ENCODE measurements around the gene SLC26A9. TPM values are rescaled to one million over a fixed set of nuclear protein-coding genes. Genes with fewer than 3 reads are reported as not detected.

Gene SLC26A9
- total and polyA plus RNA-seq, 2 donors (not counting 1 experiment from before 2014, with no cell fraction given) = not detected

GRCh38 chr1:205959789-205960188, 16.5 kb upstream of the SLC26A9 start:
- 94% methylated on average over 3 of the region's 4 CpGs for WGBS (ENCODE audit: insufficient coverage)
- ChIA-PET POLR2A (no interaction called here), CTCF (interaction anchor here (0.7 to 2.2 kb wide), 4 partner anchors 18 to 266 kb away, joined by 3 to 10 read pairs (median 3); no protein-coding TSS in a partner anchor)
- no peak overlapping the region for H3K27ac Mint-ChIP-seq
- H3K27me3 Mint-ChIP-seq = peaks cover 27% of the 10 kb centered on the region
- intact Hi-C loops (cut with micrococcal nuclease) = no loop called here
- H3K4me3 Mint-ChIP-seq = no peak overlapping the region
- Histone ChIP-seq H3K4me3 (ENCODE audit: control extremely low read depth in 1 of 5, extremely low read depth in 1 of 5, insufficient read depth in 1 of 5, low read depth in 2 of 5, low read length in 4 of 5) (no peak overlapping the region), H3K9me3 (ENCODE audit: control extremely low read depth in 1 of 3, control insufficient read depth in 2 of 3, insufficient read depth in 1 of 3, low read length in 2 of 3) (no peaks in the 10 kb centered on the region), H3K27me3 (replicated peaks in 1 of 4; ENCODE audit: control extremely low read depth in 1 of 4, control insufficient read depth in 3 of 4, insufficient read depth in 4 of 4, low read length in 3 of 4) (no peaks in the 10 kb centered on the region), H3K9ac (ENCODE audit: low read length) (no peak overlapping the region), H4K20me1 (ENCODE audit: control insufficient read depth, insufficient read depth, low read length, poor library complexity, severe bottlenecking) (no peaks in the 10 kb centered on the region), H3K4me1 (ENCODE audit: control insufficient read depth in 2 of 2, insufficient read depth in 2 of 2, low read length in 2 of 2) (no peaks in the 10 kb centered on the region), H3K36me3 (replicated peaks in 1 of 2; ENCODE audit: control extremely low read depth in 1 of 2, control insufficient read depth in 1 of 2, extremely low read depth in 1 of 2, insufficient read depth in 2 of 2, low read length in 1 of 2) (no peaks in the 10 kb centered on the region), H3K27ac (ENCODE audit: low read length in 2 of 2) (no peak overlapping the region), H3K79me2 (ENCODE audit: control insufficient read depth, insufficient read depth, low read length) (no peaks in the 10 kb centered on the region), H2AFZ (ENCODE audit: insufficient read depth, low read depth, low read length, poor library complexity, severe bottlenecking) (no peak overlapping the region), H3K4me2 (replicated peaks; ENCODE audit: low read depth, low read length, poor library complexity, severe bottlenecking) (no peak overlapping the region)
- TF ChIP-seq EZH2 (IDR thresholded peaks at IDR 0.05; ENCODE audit: borderline replicate concordance, insufficient read depth, low read depth, low read length, poor library complexity, severe bottlenecking) = no peak
- TF ChIP-seq, protein P1, sequence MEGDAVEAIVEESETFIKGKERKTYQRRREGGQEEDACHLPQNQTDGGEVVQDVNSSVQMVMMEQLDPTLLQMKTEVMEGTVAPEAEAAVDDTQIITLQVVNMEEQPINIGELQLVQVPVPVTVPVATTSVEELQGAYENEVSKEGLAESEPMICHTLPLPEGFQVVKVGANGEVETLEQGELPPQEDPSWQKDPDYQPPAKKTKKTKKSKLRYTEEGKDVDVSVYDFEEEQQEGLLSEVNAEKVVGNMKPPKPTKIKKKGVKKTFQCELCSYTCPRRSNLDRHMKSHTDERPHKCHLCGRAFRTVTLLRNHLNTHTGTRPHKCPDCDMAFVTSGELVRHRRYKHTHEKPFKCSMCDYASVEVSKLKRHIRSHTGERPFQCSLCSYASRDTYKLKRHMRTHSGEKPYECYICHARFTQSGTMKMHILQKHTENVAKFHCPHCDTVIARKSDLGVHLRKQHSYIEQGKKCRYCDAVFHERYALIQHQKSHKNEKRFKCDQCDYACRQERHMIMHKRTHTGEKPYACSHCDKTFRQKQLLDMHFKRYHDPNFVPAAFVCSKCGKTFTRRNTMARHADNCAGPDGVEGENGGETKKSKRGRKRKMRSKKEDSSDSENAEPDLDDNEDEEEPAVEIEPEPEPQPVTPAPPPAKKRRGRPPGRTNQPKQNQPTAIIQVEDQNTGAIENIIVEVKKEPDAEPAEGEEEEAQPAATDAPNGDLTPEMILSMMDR (IDR thresholded peaks at IDR 0.05) = no peak
- no peaks in the 10 kb centered on the region for H3K9me3 Mint-ChIP-seq (ENCODE audit: insufficient read depth)
- H3K4me1 Mint-ChIP-seq = no peaks in the 10 kb centered on the region
- DNase-seq (no peak), ATAC-seq (ENCODE audit: low read depth) (no peak)

DNA sequence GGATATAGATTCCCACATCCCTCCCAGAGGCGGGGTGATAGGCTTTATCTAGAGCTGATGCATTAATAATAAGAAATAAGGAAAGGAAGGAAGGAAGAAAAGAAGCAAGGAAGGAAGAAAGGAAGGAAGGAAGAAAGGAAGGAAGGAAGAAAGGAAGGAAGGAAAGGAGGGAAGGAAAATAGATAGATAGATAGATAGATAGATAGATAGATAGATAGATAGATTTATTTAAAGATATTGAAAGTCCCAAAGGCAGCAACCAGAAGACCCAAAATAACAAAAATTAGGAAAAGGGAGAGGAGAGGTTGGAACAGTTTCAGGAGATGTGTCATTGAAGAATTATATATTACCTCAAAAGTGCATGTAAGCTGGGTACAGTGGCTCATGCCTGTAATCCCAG, 12.2 kb upstream of the SLC26A9 start:
- DNase-seq (no peak), ATAC-seq (ENCODE audit: low read depth) (no peak)
- no peaks in the 10 kb centered on the region for H3K4me1 ChIP-seq (ENCODE audit: control insufficient read depth in 2 of 2, insufficient read depth in 2 of 2, low read length in 2 of 2)
- CTCF ChIA-PET = interaction anchor here (0.7 kb wide), 1 partner anchor 1823 kb away, joined by 3 read pairs; no protein-coding TSS in a partner anchor
- no peak overlapping the region for H3K4me3 ChIP-seq (ENCODE audit: control extremely low read depth in 1 of 5, extremely low read depth in 1 of 5, insufficient read depth in 1 of 5, low read depth in 2 of 5, low read length in 4 of 5)
- WGBS (ENCODE audit: insufficient coverage) = no CpG with 5 or more reads among the region's 1 CpG
- Mint-ChIP-seq H3K27ac (no peak overlapping the region), H3K9me3 (ENCODE audit: insufficient read depth) (no peaks in the 10 kb centered on the region), H3K27me3 (peaks cover 16% of the 10 kb centered on the region), H3K4me1 (no peaks in the 10 kb centered on the region), H3K4me3 (no peak overlapping the region)
- no peak overlapping the region for H3K9ac ChIP-seq (ENCODE audit: low read length)
- H4K20me1 ChIP-seq (ENCODE audit: control insufficient read depth, insufficient read depth, low read length, poor library complexity, severe bottlenecking) = no peaks in the 10 kb centered on the region
- no peaks in the 10 kb centered on the region for H3K9me3 ChIP-seq (ENCODE audit: control extremely low read depth in 1 of 3, control insufficient read depth in 2 of 3, insufficient read depth in 1 of 3, low read length in 2 of 3)
- intact Hi-C loops (cut with micrococcal nuclease) = no loop called here
- H3K36me3 ChIP-seq (replicated peaks in 1 of 2; ENCODE audit: control extremely low read depth in 1 of 2, control insufficient read depth in 1 of 2, extremely low read depth in 1 of 2, insufficient read depth in 2 of 2, low read length in 1 of 2) = no peaks in the 10 kb centered on the region
- H3K27ac ChIP-seq (ENCODE audit: low read length in 2 of 2) = no peak overlapping the region
- H3K27me3 ChIP-seq (replicated peaks in 1 of 4; ENCODE audit: control extremely low read depth in 1 of 4, control insufficient read depth in 3 of 4, insufficient read depth in 4 of 4, low read length in 3 of 4) = no peaks in the 10 kb centered on the region
- POLR2A ChIA-PET = no interaction called here
- no peak for TF ChIP-seq EZH2 (IDR thresholded peaks at IDR 0.05; ENCODE audit: borderline replicate concordance, insufficient read depth, low read depth, low read length, poor library complexity, severe bottlenecking)
- TF ChIP-seq, protein P1 (IDR thresholded peaks at IDR 0.05) = no peak
- H3K4me2 ChIP-seq (replicated peaks; ENCODE audit: low read depth, low read length, poor library complexity, severe bottlenecking) = no peak overlapping the region
- H3K79me2 ChIP-seq (ENCODE audit: control insufficient read depth, insufficient read depth, low read length) = no peaks in the 10 kb centered on the region
- no peak overlapping the region for H2AFZ ChIP-seq (ENCODE audit: insufficient read depth, low read depth, low read length, poor library complexity, severe bottlenecking)
